H1 (cell line): ENCODE data around the gene FGF2. TPM values are rescaled to one million over a fixed set of nuclear protein-coding genes. Genes with fewer than 3 reads are reported as not detected.

Experiments used
- CTCF ChIA-PET: fragments of 300-600 bp; sonication (Branson Sonifier 250); formaldehyde crosslinking; loops from one replicate; lab custom pipeline; 2021; ENCODE audit not compliant: partially characterized antibody; lab: Charles Lee
- POLR2A ChIA-PET: fragments of 300-600 bp; sonication (Branson Sonifier 250); formaldehyde crosslinking; loops from one replicate; lab custom pipeline; 2021; ENCODE audit warnings: inconsistent platforms; ENCODE audit not compliant: partially characterized antibody; lab: Charles Lee
- DNase-seq, 2 experiments: peaks; one replicate each; pipeline versions ENCODE4 v3.0.0 to v3.0.0-alpha.2; 2010 to 2022; ENCODE audit warnings: low spot score in 2 of 2, low read depth in 1 of 2, mixed read lengths in 1 of 2
- FAIRE-seq: peaks from 2 replicates; lab custom pipeline; 2011; peaks lifted over from hg19 to GRCh38; lab: Jason Lieb, UNC
- H2AFZ ChIP-seq: 2 replicates; pipeline ENCODE4 v1.8.1; 2012; ENCODE audit warnings: low read length, inconsistent platforms
- H2AK5ac ChIP-seq: 2 replicates; pipeline ENCODE4 v1.6.1; 2013; ENCODE audit warnings: low read depth, low read length
- H2BK120ac ChIP-seq: replicated peaks from 2 replicates; pipeline ENCODE3; 2013; ENCODE audit warnings: low read depth, low read length, inconsistent platforms
- H2BK12ac ChIP-seq: 2 replicates; pipeline ENCODE4 v1.6.1; 2013; ENCODE audit warnings: low read depth, low read length
- H2BK15ac ChIP-seq: 2 replicates; pipeline ENCODE4 v1.6.1; 2013; ENCODE audit warnings: low read length
- H2BK20ac ChIP-seq: 2 replicates; pipeline ENCODE4 v1.6.1; 2013; ENCODE audit warnings: low read length
- H2BK5ac ChIP-seq: 2 replicates; pipeline ENCODE4 v1.6.1; 2013; ENCODE audit warnings: low read depth, low read length
- H3K14ac ChIP-seq: 2 replicates; pipeline ENCODE4 v1.6.1; 2013; ENCODE audit warnings: inconsistent platforms; ENCODE audit not compliant: insufficient read length
- H3K18ac ChIP-seq: 2 replicates; pipeline ENCODE4 v1.6.1; 2013; ENCODE audit warnings: low read length; ENCODE audit errors: extremely low read depth
- H3K23ac ChIP-seq: 2 replicates; pipeline ENCODE4 v1.6.1; 2013; ENCODE audit warnings: inconsistent platforms; ENCODE audit not compliant: insufficient read length
- H3K23me2 ChIP-seq: 2 replicates; pipeline ENCODE4 v1.6.1; 2013; ENCODE audit warnings: low read depth, low read length
- H3K27ac ChIP-seq: 2 replicates; pipeline ENCODE4 v1.6.1; 2011; ENCODE audit warnings: low read depth, low read length, inconsistent platforms
- H3K27me3 ChIP-seq, 4 experiments: replicated peaks in 1 of 4; 1 replicate in 1 of 4; 2 replicates in 3 of 4; pipeline versions ENCODE4 v1.6.1 to v1.8.1; 2011 to 2013; ENCODE audit warnings: low read length in 3 of 4, mild to moderate bottlenecking in 3 of 4, inconsistent platforms in 2 of 4, mixed read lengths in 2 of 4, moderate library complexity in 1 of 4; ENCODE audit not compliant: control insufficient read depth in 3 of 4, insufficient read depth in 3 of 4; ENCODE audit errors: extremely low read depth in 1 of 4
- H3K36me3 ChIP-seq, 4 experiments: 2 replicates each; pipeline versions ENCODE4 v1.6.1 to v1.8.1; 2011 to 2013; ENCODE audit warnings: mild to moderate bottlenecking in 4 of 4, low read length in 3 of 4, moderate library complexity in 2 of 4, control low read depth in 1 of 4, inconsistent platforms in 1 of 4; ENCODE audit not compliant: insufficient read depth in 4 of 4, control insufficient read depth in 2 of 4
- H3K4ac ChIP-seq: replicated peaks from 2 replicates; pipeline ENCODE3; 2013; ENCODE audit warnings: low read length, low read depth, mixed read lengths, inconsistent platforms; ENCODE audit not compliant: insufficient read length
- H3K4me1 ChIP-seq, 4 experiments: replicated peaks in 1 of 4; 1 replicate in 1 of 4; 2 replicates in 3 of 4; pipeline versions ENCODE4 v1.6.1 to v1.8.1; 2011 to 2013; ENCODE audit warnings: low read length in 3 of 4, inconsistent platforms in 2 of 4, mixed read lengths in 1 of 4; ENCODE audit not compliant: insufficient read depth in 4 of 4, control insufficient read depth in 3 of 4
- H3K4me2 ChIP-seq, 2 experiments: 2 replicates each; pipeline versions ENCODE4 v1.6.1 to v1.8.1; 2011 to 2013; ENCODE audit warnings: low read depth in 2 of 2, low read length in 2 of 2, control low read depth in 1 of 2, inconsistent platforms in 1 of 2, mild to moderate bottlenecking in 1 of 2; ENCODE audit not compliant: insufficient read depth in 1 of 2
- H3K4me3 ChIP-seq, 4 experiments: fragments of 200-600, 300-600 bp in 1 of 4; sonication (generic), shearing (Covaris generic), sonication (Bioruptor Twin) in 1 of 4; 2 replicates each; pipeline versions ENCODE4 v1.5.1 to v1.8.1; 2011 to 2016; ENCODE audit warnings: low read length in 4 of 4, low read depth in 3 of 4, control low read depth in 2 of 4, inconsistent platforms in 2 of 4, mild to moderate bottlenecking in 2 of 4, mixed read lengths in 1 of 4, moderate library complexity in 1 of 4; ENCODE audit not compliant: insufficient read depth in 2 of 4; ENCODE audit errors: extremely low read depth in 1 of 4
- H3K56ac ChIP-seq: replicated peaks from 2 replicates; pipeline ENCODE3; 2013; ENCODE audit warnings: low read depth, mild to moderate bottlenecking, mixed read lengths, low read length, inconsistent platforms; ENCODE audit not compliant: insufficient read length
- H3K79me1 ChIP-seq: 2 replicates; pipeline ENCODE4 v1.6.1; 2013; ENCODE audit warnings: low read depth, low read length, control low read depth
- H3K79me2 ChIP-seq, 2 experiments: 2 replicates each; pipeline versions ENCODE4 v1.6.1 to v1.8.1; 2012 to 2013; ENCODE audit warnings: low read length in 2 of 2, mild to moderate bottlenecking in 2 of 2, inconsistent platforms in 1 of 2; ENCODE audit not compliant: insufficient read depth in 2 of 2, control insufficient read depth in 1 of 2
- H3K9ac ChIP-seq, 4 experiments: replicated peaks in 1 of 4; 1 replicate in 1 of 4; 2 replicates in 3 of 4; pipeline versions ENCODE4 v1.6.1 to v1.8.1; 2011 to 2013; ENCODE audit warnings: low read depth in 3 of 4, low read length in 3 of 4, control low read depth in 2 of 4, mild to moderate bottlenecking in 2 of 4, moderate library complexity in 2 of 4, inconsistent platforms in 1 of 4; ENCODE audit errors: extremely low read depth in 1 of 4
- H3K9me3 ChIP-seq, 2 experiments: 2 replicates each; pipeline versions ENCODE4 v1.6.1 to v1.8.1; 2012 to 2013; ENCODE audit warnings: mild to moderate bottlenecking in 2 of 2, moderate library complexity in 2 of 2, control low read depth in 1 of 2, inconsistent platforms in 1 of 2, low read depth in 1 of 2, low read length in 1 of 2, mixed read lengths in 1 of 2; ENCODE audit not compliant: insufficient read depth in 2 of 2
- H4K20me1 ChIP-seq, 2 experiments: replicated peaks in 1 of 2; 2 replicates each; pipeline versions ENCODE3 to v1.8.1; 2011 to 2013; ENCODE audit warnings: inconsistent platforms in 2 of 2, low read length in 2 of 2, mild to moderate bottlenecking in 1 of 2; ENCODE audit not compliant: insufficient read depth in 2 of 2, control insufficient read depth in 1 of 2
- H4K5ac ChIP-seq: 2 replicates; pipeline ENCODE4 v1.6.1; 2013; ENCODE audit warnings: low read length, low read depth, mixed read lengths, inconsistent platforms; ENCODE audit not compliant: insufficient read length
- H4K8ac ChIP-seq: 2 replicates; pipeline ENCODE4 v1.8.0; 2013; ENCODE audit warnings: mild to moderate bottlenecking, moderate library complexity, low read length, inconsistent platforms; ENCODE audit not compliant: insufficient read depth; ENCODE audit errors: extremely low read depth
- H4K91ac ChIP-seq: replicated peaks from 2 replicates; pipeline ENCODE3; 2013; ENCODE audit warnings: low read length, mixed read lengths, inconsistent platforms; ENCODE audit not compliant: insufficient read length
- ATF2 ChIP-seq: IDR thresholded peaks from 2 replicates; pipeline ENCODE4 v1.6.1; 2012; ENCODE audit warnings: low read length, inconsistent platforms
- CTBP2 ChIP-seq: IDR thresholded peaks from 2 replicates; pipeline ENCODE4 v1.7.0; 2011; ENCODE audit warnings: borderline replicate concordance, mild to moderate bottlenecking, moderate library complexity, mixed read lengths, low read length; ENCODE audit not compliant: insufficient read depth, insufficient read length
- GABPA ChIP-seq: IDR thresholded peaks from 2 replicates; pipeline ENCODE4 v1.6.1; 2011; ENCODE audit warnings: mild to moderate bottlenecking, low read length, moderate library complexity, borderline replicate concordance; ENCODE audit not compliant: insufficient read depth
- MAX ChIP-seq: IDR thresholded peaks from 2 replicates; pipeline ENCODE4 v1.6.1; 2012; ENCODE audit warnings: inconsistent platforms
- RBBP5 ChIP-seq: IDR thresholded peaks from 2 replicates; pipeline ENCODE4 v1.7.1; 2012; ENCODE audit warnings: low read depth, mild to moderate bottlenecking, inconsistent platforms, low read length, moderate library complexity, borderline replicate concordance
- SP4 ChIP-seq: IDR thresholded peaks from 2 replicates; pipeline ENCODE4 v1.6.1; 2012; ENCODE audit warnings: low read length, inconsistent platforms
- SRF ChIP-seq: IDR thresholded peaks from 2 replicates; pipeline ENCODE4 v1.6.1; 2011; ENCODE audit warnings: mild to moderate bottlenecking, low read depth, low read length, moderate library complexity
- WGBS, 2 experiments: shearing (Covaris generic) in 1 of 2; methylation state at CpG; one replicate each; pipeline versions ENCODE4 v1.1.6 to v1.1.7; 2013 to 2015; ENCODE audit warnings: low lambda C conversion rate in 2 of 2, mixed read lengths in 2 of 2, inconsistent platforms in 1 of 2, low coverage in 1 of 2, missing lambda C conversion rate in 1 of 2; ENCODE audit not compliant: insufficient replicate concordance in 2 of 2, insufficient coverage in 1 of 2, insufficient read length in 1 of 2; ENCODE audit errors: extremely low coverage in 1 of 2, missing lambda C conversion rate in 1 of 2; 5-methylcytosine and 5-hydroxymethylcytosine counted together
- polyA plus RNA-seq, 7 experiments: library from polyadenylated mRNA; depleted of rRNA in 3 of 7; stranded (reverse) in 5 of 7; unstranded in 2 of 7; fragments of >200 nt in 5 of 7; fragments of 200-250 nt in 2 of 7; gene quantifications; 1 replicate in 5 of 7; 2 replicates in 1 of 7; 4 replicates in 1 of 7; pipeline versions ENCODE4 v1.2.1 to v1.2.3, GENCODE V29; 2011 to 2013; ENCODE audit warnings: missing spikeins in 2 of 7, mixed read lengths in 2 of 7
- total RNA-seq: library from RNA; stranded (reverse); fragmentation: NEBNext Ultra II Directional; extraction: Animal tissue kit (Norgen Biotek cat#: 25700); gene quantifications from 2 replicates; pipeline ENCODE4 v1.2.1, GENCODE V29; 2021

The FGF2 gene
- total and polyA plus RNA-seq, 2 of the 8 experiments (the other 6 are each of a cell fraction or from before 2014, with no cell fraction given) = 23.4 to 145 TPM

GRCh38 chr4:122873146-122873545, 46.5 kb downstream of the FGF2 start:
- H2BK5ac ChIP-seq = no peak overlapping the region
- no peaks in the 10 kb centered on the region for H3K9me3 ChIP-seq
- H3K4me3 ChIP-seq = no peak overlapping the region
- 89% methylated on average over 1 of the region's 1 CpG; no CpG with 5 or more reads in 1 of the 2 experiments for WGBS, 2 experiments
- CTCF ChIA-PET = interaction anchor here (1.2 to 4.1 kb wide), 3 partner anchors 18 to 81 kb away, joined by 3 to 12 read pairs (median 5); no protein-coding TSS in a partner anchor
- no peak overlapping the region for H2BK15ac ChIP-seq
- no peak overlapping the region for H3K4me2 ChIP-seq
- no peak overlapping the region for H3K27ac ChIP-seq
- no peak overlapping the region for H2BK20ac ChIP-seq
- TF ChIP-seq SRF = no peak
- TF ChIP-seq CTBP2 = no peak
- TF ChIP-seq SP4 = no peak
- TF ChIP-seq MAX = no peak
- TF ChIP-seq GABPA = no peak
- no peak for TF ChIP-seq ATF2
- no peak for TF ChIP-seq RBBP5
- TF ChIP-seq, all 59 proteins: peak for 0
- no peak overlapping the region for H3K18ac ChIP-seq
- no peak overlapping the region for H3K56ac ChIP-seq
- H3K23me2 ChIP-seq = no peaks in the 10 kb centered on the region
- DNase-seq (no peak), FAIRE-seq (no peak)
- no peak overlapping the region for H4K91ac ChIP-seq
- POLR2A ChIA-PET = interaction anchor here (1.2 to 3.5 kb wide), 6 partner anchors 10 to 45 kb away, joined by 3 to 13 read pairs (median 6); no protein-coding TSS in a partner anchor
- peaks cover 0 to 3% (median 0%) of the 10 kb centered on the region in 4 experiments; a peak in 2 of 7 replicates for H3K4me1 ChIP-seq
- no peak overlapping the region for H3K23ac ChIP-seq
- H4K20me1 ChIP-seq = peaks cover 7 to 15% of the 10 kb centered on the region in 2 experiments
- no peaks in the 10 kb centered on the region for H3K27me3 ChIP-seq
- H3K79me2 ChIP-seq = peaks cover 6 to 98% of the 10 kb centered on the region in 2 experiments
- no peak overlapping the region for H2BK12ac ChIP-seq
- H2AK5ac ChIP-seq = no peak overlapping the region
- no peak overlapping the region for H2AFZ ChIP-seq
- no peak overlapping the region for H2BK120ac ChIP-seq
- 0 out of 2 replicates have a peak, but pooled peaks cover 2% of the 10 kb centered on the region for H3K79me1 ChIP-seq
- peaks cover 0 to 36% (median 23%) of the 10 kb centered on the region in 4 experiments; a peak in 5 of 8 replicates for H3K36me3 ChIP-seq
- no peak overlapping the region for H4K8ac ChIP-seq
- no peak overlapping the region for H3K4ac ChIP-seq
- no peak overlapping the region for H4K5ac ChIP-seq
- H3K14ac ChIP-seq = no peak overlapping the region
- H3K9ac ChIP-seq = no peak overlapping the region
